Immature natural killer cell (primary cell): ENCODE results near the gene HTT-AS. TPM values are rescaled to one million over a fixed set of nuclear protein-coding genes. Genes with fewer than 3 reads are reported as not detected.

Source experiments
- DNase-seq, 3 donors: peaks; one replicate each; pipeline ENCODE4 v3.0.0; 2022; ENCODE audit warnings: mixed read lengths in 1 of 3
- H3K27ac Mint-ChIP-seq, 6 donors: one replicate each; pipeline ENCODE4 v1.8.0; 2020; ENCODE audit warnings: mixed read lengths in 6 of 6, mild to moderate bottlenecking in 5 of 6, inconsistent platforms in 4 of 6, moderate library complexity in 3 of 6
- H3K27me3 Mint-ChIP-seq, 3 donors: one replicate each; pipeline ENCODE4 v1.8.0; 2020 to 2021; ENCODE audit warnings: low read depth in 3 of 3, mild to moderate bottlenecking in 3 of 3, mixed read lengths in 3 of 3, moderate library complexity in 3 of 3, inconsistent platforms in 1 of 3
- H3K36me3 Mint-ChIP-seq, 3 donors: one replicate each; pipeline ENCODE4 v1.8.0; 2020; ENCODE audit warnings: mixed read lengths in 3 of 3, inconsistent platforms in 2 of 3, mild to moderate bottlenecking in 2 of 3
- H3K4me1 Mint-ChIP-seq, 2 donors: one replicate each; pipeline ENCODE4 v1.8.0; 2020; ENCODE audit warnings: inconsistent platforms in 2 of 2, mild to moderate bottlenecking in 2 of 2, mixed read lengths in 2 of 2, moderate library complexity in 1 of 2
- H3K4me3 Mint-ChIP-seq, 5 donors: one replicate each; pipeline ENCODE4 v1.8.0; 2020; ENCODE audit warnings: mild to moderate bottlenecking in 5 of 5, mixed read lengths in 5 of 5, inconsistent platforms in 3 of 5, moderate library complexity in 3 of 5
- H3K9me3 Mint-ChIP-seq, 6 donors: one replicate each; pipeline ENCODE4 v1.8.0; 2020; ENCODE audit warnings: mild to moderate bottlenecking in 6 of 6, mixed read lengths in 6 of 6, inconsistent platforms in 4 of 6, moderate library complexity in 3 of 6
- polyA plus RNA-seq, 3 donors: library from polyadenylated mRNA; unstranded; fragments of 300-500 nt; fragmentation: Illumina TruSeq; gene quantifications; one replicate each; pipeline ENCODE4 v1.2.3, GENCODE V29; 2021

Gene HTT-AS
- not detected for polyA plus RNA-seq

- DNase-seq, result peak; percentile 94 to 97 (median 95)
- Mint-ChIP-seq H3K36me3 (peaks cover 0 to 4% (median 0%) of the 10 kb centered on the region in 3 donors), H3K4me1 (peaks cover 21 to 35% of the 10 kb centered on the region in 2 donors), H3K27me3 (peaks cover 0 to 3% (median 1%) of the 10 kb centered on the region in 3 donors), H3K9me3 (no peaks in the 10 kb centered on the region), H3K27ac (peak within 1 kb of the TSS; percentile 79 to 93 (median 88)), H3K4me3 (peak within 1 kb of the TSS; percentile 85 to 94 (median 87))
Observed at GRCh38 chr4:3074078-3074845, at the start of gene HTT-AS, which contains the start of gene HTT. TSS of gene HTT-AS (minus strand) at chr4:3074538. TSS of gene HTT (plus strand) at chr4:3074681. CDS start at chr4:3074826, 145 bp downstream.

DNA sequence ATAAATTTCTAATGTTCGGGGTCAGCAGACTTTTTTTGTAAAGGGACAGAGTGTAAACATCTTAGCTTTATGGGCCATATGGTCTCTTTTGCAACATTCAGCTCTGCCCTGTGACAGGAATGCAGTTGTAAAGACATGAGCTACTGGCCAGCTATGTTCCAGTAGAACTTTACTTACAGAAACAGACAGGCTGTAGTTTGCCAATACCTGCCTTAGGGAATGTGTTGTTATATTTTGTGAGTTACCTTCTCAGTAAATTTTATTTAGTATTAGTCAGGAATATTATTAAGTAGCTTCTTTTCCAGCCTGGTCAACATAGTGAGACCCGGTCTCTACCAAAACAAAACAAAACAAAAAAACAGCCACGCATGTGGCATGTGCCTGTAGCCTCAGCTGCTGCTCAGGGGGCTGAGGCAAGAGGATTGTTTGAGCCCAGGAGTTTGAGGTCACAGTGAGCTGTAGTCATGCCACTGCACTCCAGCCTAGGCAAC lies 48.9 kb upstream of the HTT-AS start:
- Mint-ChIP-seq H3K36me3 (peaks cover 28 to 50% (median 29%) of the 10 kb centered on the region in 3 donors), H3K27ac (peak overlapping the region in 2 of 6 donors; percentile 33 to 55), H3K4me3 (no peak overlapping the region), H3K9me3 (no peaks in the 10 kb centered on the region), H3K27me3 (no peaks in the 10 kb centered on the region), H3K4me1 (peaks cover 5 to 6% of the 10 kb centered on the region in 2 donors)
- no peak for DNase-seq

- peaks cover 30 to 53% (median 31%) of the 10 kb centered on the region in 3 donors for H3K36me3 Mint-ChIP-seq
- peak overlapping the region in 3 of 6 donors; percentile 18 to 59 (median 36) for H3K27ac Mint-ChIP-seq
- no peak for DNase-seq
- peaks cover 5 to 6% of the 10 kb centered on the region in 2 donors for H3K4me1 Mint-ChIP-seq
- H3K27me3 Mint-ChIP-seq, result no peaks in the 10 kb centered on the region
- H3K4me3 Mint-ChIP-seq, result no peak overlapping the region
- H3K9me3 Mint-ChIP-seq, result no peaks in the 10 kb centered on the region
Observed at GRCh38 chr4:3122081-3122563, 47.8 kb upstream of the HTT-AS start.

GRCh38 chr4:3121596-3121995 lies 47.3 kb upstream of the HTT-AS start:
- Mint-ChIP-seq H3K27ac (no peak overlapping the region), H3K4me1 (peaks cover 5 to 6% of the 10 kb centered on the region in 2 donors), H3K4me3 (no peak overlapping the region), H3K36me3 (peaks cover 28 to 49% (median 30%) of the 10 kb centered on the region in 3 donors), H3K27me3 (no peaks in the 10 kb centered on the region), H3K9me3 (no peaks in the 10 kb centered on the region)
- DNase-seq, result no peak

GRCh38 chr4:3121110-3121509 lies 46.8 kb upstream of the HTT-AS start:
- no peaks in the 10 kb centered on the region for H3K27me3 Mint-ChIP-seq
- H3K4me1 Mint-ChIP-seq, result peaks cover 5 to 6% of the 10 kb centered on the region in 2 donors
- H3K9me3 Mint-ChIP-seq, result no peaks in the 10 kb centered on the region
- H3K27ac Mint-ChIP-seq, result no peak overlapping the region
- DNase-seq, result no peak
- peaks cover 28 to 52% (median 30%) of the 10 kb centered on the region in 3 donors for H3K36me3 Mint-ChIP-seq
- no peak overlapping the region for H3K4me3 Mint-ChIP-seq

GRCh38 chr4:3119464-3119863 lies 45.1 kb upstream of the HTT-AS start:
- H3K27me3 Mint-ChIP-seq, result no peaks in the 10 kb centered on the region
- peaks cover 27 to 63% (median 29%) of the 10 kb centered on the region in 3 donors for H3K36me3 Mint-ChIP-seq
- peak overlapping the region in 1 of 6 donors; percentile 3 for H3K27ac Mint-ChIP-seq
- H3K4me1 Mint-ChIP-seq, result peaks cover 5 to 6% of the 10 kb centered on the region in 2 donors
- no peaks in the 10 kb centered on the region for H3K9me3 Mint-ChIP-seq
- H3K4me3 Mint-ChIP-seq, result no peak overlapping the region
- no peak for DNase-seq

GRCh38 chr4:3118312-3118711 lies 44.0 kb upstream of the HTT-AS start:
- Mint-ChIP-seq H3K36me3 (peaks cover 21 to 57% (median 29%) of the 10 kb centered on the region in 3 donors), H3K4me3 (no peak overlapping the region), H3K27me3 (no peaks in the 10 kb centered on the region), H3K4me1 (peaks cover 5 to 6% of the 10 kb centered on the region in 2 donors), H3K9me3 (no peaks in the 10 kb centered on the region), H3K27ac (no peak overlapping the region)
- no peak for DNase-seq

DNA sequence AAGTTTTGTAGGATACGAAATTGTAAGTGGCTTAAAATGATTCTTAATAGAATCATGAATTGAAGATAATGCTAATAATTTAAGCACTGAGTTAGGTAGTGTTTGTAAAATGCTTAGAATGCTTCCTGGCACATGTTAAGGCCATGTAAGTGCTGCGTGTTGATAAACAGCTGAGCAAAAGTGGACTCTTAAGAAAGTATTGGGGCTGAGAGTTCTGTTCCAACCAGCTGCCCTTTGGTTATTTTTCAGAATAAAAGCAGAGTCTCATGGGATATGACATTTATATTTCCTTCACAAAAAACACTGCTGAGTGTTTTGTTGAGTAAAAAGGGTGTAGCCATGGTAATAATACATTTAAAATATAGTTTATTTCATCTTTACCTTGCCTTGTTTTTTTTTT lies 42.6 kb upstream of the HTT-AS start:
- Mint-ChIP-seq H3K27me3 (no peaks in the 10 kb centered on the region), H3K27ac (no peak overlapping the region), H3K4me3 (no peak overlapping the region), H3K4me1 (no peaks in the 10 kb centered on the region), H3K9me3 (no peaks in the 10 kb centered on the region), H3K36me3 (peaks cover 16 to 51% (median 30%) of the 10 kb centered on the region in 3 donors)
- DNase-seq, result no peak

- H3K27me3 Mint-ChIP-seq, result no peaks in the 10 kb centered on the region
- H3K36me3 Mint-ChIP-seq, result peaks cover 11 to 49% (median 33%) of the 10 kb centered on the region in 3 donors
- H3K4me1 Mint-ChIP-seq, result no peaks in the 10 kb centered on the region
- no peak for DNase-seq
- H3K9me3 Mint-ChIP-seq, result peaks cover 0 to 2% (median 0%) of the 10 kb centered on the region in 6 donors
- no peak overlapping the region for H3K4me3 Mint-ChIP-seq
- no peak overlapping the region for H3K27ac Mint-ChIP-seq
Observed at GRCh38 chr4:3115637-3116270, 41.4 kb upstream of the HTT-AS start.

DNA sequence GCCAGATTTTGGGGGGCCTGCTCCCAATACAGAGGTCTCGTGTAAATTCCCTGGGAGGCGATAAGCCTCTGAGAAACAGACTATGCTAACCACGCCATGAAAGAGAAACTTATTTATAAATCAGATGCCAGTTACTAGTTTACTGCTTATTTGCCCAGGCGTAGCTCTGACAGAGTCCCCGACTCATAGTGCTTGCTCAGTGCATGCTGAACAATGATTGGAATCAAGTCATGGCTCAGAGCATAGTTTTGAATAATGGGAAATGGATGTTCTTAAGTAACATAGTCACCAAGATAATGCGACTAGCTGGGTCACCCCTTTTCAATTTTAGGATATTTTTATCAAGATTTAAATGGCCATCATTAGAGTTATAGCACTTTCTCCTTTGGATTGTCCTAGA lies 40.0 kb upstream of the HTT-AS start:
- Mint-ChIP-seq H3K4me1 (no peaks in the 10 kb centered on the region), H3K27me3 (peaks cover 0 to 4% (median 0%) of the 10 kb centered on the region in 3 donors), H3K4me3 (no peak overlapping the region), H3K36me3 (peaks cover 17 to 55% (median 38%) of the 10 kb centered on the region in 3 donors), H3K9me3 (peaks cover 0 to 2% (median 0%) of the 10 kb centered on the region in 6 donors), H3K27ac (no peak overlapping the region)
- DNase-seq, result no peak

GRCh38 chr4:3112609-3113469 lies 38.5 kb upstream of the HTT-AS start:
- DNase-seq, result no peak
- Mint-ChIP-seq H3K36me3 (peaks cover 16 to 55% (median 32%) of the 10 kb centered on the region in 3 donors), H3K27me3 (peaks cover 0 to 4% (median 0%) of the 10 kb centered on the region in 3 donors), H3K9me3 (peaks cover 0 to 2% (median 0%) of the 10 kb centered on the region in 6 donors), H3K27ac (no peak overlapping the region), H3K4me3 (no peak overlapping the region), H3K4me1 (no peaks in the 10 kb centered on the region)

- peaks cover 14 to 55% (median 30%) of the 10 kb centered on the region in 3 donors for H3K36me3 Mint-ChIP-seq
- no peak overlapping the region for H3K27ac Mint-ChIP-seq
Observed at GRCh38 chr4:3112201-3112600, 37.9 kb upstream of the HTT-AS start.

GRCh38 chr4:3111461-3111860 lies 37.1 kb upstream of the HTT-AS start:
- peaks cover 0 to 4% (median 2%) of the 10 kb centered on the region in 3 donors for H3K27me3 Mint-ChIP-seq
- H3K36me3 Mint-ChIP-seq, result peaks cover 14 to 53% (median 29%) of the 10 kb centered on the region in 3 donors
- H3K9me3 Mint-ChIP-seq, result peaks cover 0 to 2% (median 0%) of the 10 kb centered on the region in 6 donors

More at GRCh38 chr4:3112201-3112600, 37.9 kb upstream of the HTT-AS start:
- Mint-ChIP-seq H3K4me3 (no peak overlapping the region), H3K9me3 (peaks cover 0 to 2% (median 0%) of the 10 kb centered on the region in 6 donors), H3K4me1 (peaks cover 0 to 2% of the 10 kb centered on the region in 2 donors), H3K27me3 (peaks cover 0 to 4% (median 0%) of the 10 kb centered on the region in 3 donors)
- DNase-seq, result no peak

More at GRCh38 chr4:3111461-3111860, 37.1 kb upstream of the HTT-AS start:
- Mint-ChIP-seq H3K27ac (no peak overlapping the region), H3K4me1 (peaks cover 5 to 6% of the 10 kb centered on the region in 2 donors), H3K4me3 (no peak overlapping the region)
- no peak for DNase-seq
